Measurements from ENCODE around the gene HMGN1.
A peak's percentile ranks its signal among the peaks of the same experiment; 100 is the strongest.

Gene HMGN1

GRCh38 chr21:39388038-39388810 lies 39.3 kb upstream of the HMGN1 start:
- Histone ChIP-seq H3K4me1 (ENCODE audit: control insufficient read depth in 1 of 2, insufficient read depth in 1 of 2, low read depth in 1 of 2, low read length in 1 of 2) (peaks cover 30 to 36% of the 10 kb centered on the region in 2 experiments), H3K4me3 (ENCODE audit: low read depth in 1 of 2, low read length in 1 of 2) (peak overlapping the region; percentile 63 to 67), H3K27me3 (no peaks in the 10 kb centered on the region), H3K36me3 (peaks cover 31% of the 10 kb centered on the region), H3K9me3 (no peaks in the 10 kb centered on the region), H3K27ac (peak overlapping the region; percentile 60)
- peak; percentile 89 for TF ChIP-seq CTCF (IDR thresholded peaks at IDR 0.05)

- Histone ChIP-seq H3K27ac (peak overlapping the region; percentile 60), H3K9me3 (no peaks in the 10 kb centered on the region), H3K4me1 (ENCODE audit: control insufficient read depth in 1 of 2, insufficient read depth in 1 of 2, low read depth in 1 of 2, low read length in 1 of 2) (peaks cover 30 to 36% of the 10 kb centered on the region in 2 experiments), H3K4me3 (ENCODE audit: low read depth in 1 of 2, low read length in 1 of 2) (peak overlapping the region; percentile 63 to 67), H3K36me3 (peaks cover 25% of the 10 kb centered on the region), H3K27me3 (no peaks in the 10 kb centered on the region)
- no peak for TF ChIP-seq CTCF (IDR thresholded peaks at IDR 0.05)
These were observed 38.7 kb upstream of the HMGN1 start for GRCh38 chr21:39387461-39388037.

GRCh38 chr21:39386899-39387298 lies 38.0 kb upstream of the HMGN1 start:
- Histone ChIP-seq H3K27ac (peak overlapping the region; percentile 60), H3K36me3 (peaks cover 18% of the 10 kb centered on the region), H3K27me3 (no peaks in the 10 kb centered on the region), H3K4me3 (ENCODE audit: low read depth in 1 of 2, low read length in 1 of 2) (no peak overlapping the region), H3K4me1 (ENCODE audit: control insufficient read depth in 1 of 2, insufficient read depth in 1 of 2, low read depth in 1 of 2, low read length in 1 of 2) (peaks cover 30 to 36% of the 10 kb centered on the region in 2 experiments), H3K9me3 (no peaks in the 10 kb centered on the region)
- TF ChIP-seq CTCF (IDR thresholded peaks at IDR 0.05), result no peak

GRCh38 chr21:39386194-39386593 lies 37.3 kb upstream of the HMGN1 start:
- Histone ChIP-seq H3K27me3 (no peaks in the 10 kb centered on the region), H3K4me3 (ENCODE audit: low read depth in 1 of 2, low read length in 1 of 2) (peak overlapping the region; percentile 38 to 52), H3K27ac (peak overlapping the region; percentile 39), H3K4me1 (ENCODE audit: control insufficient read depth in 1 of 2, insufficient read depth in 1 of 2, low read depth in 1 of 2, low read length in 1 of 2) (peaks cover 36 to 40% of the 10 kb centered on the region in 2 experiments), H3K9me3 (no peaks in the 10 kb centered on the region), H3K36me3 (peaks cover 11% of the 10 kb centered on the region)
- TF ChIP-seq CTCF (IDR thresholded peaks at IDR 0.05), result no peak

GRCh38 chr21:39385299-39386145 lies 36.6 kb upstream of the HMGN1 start:
- H3K27ac ChIP-seq, result peak overlapping the region; percentile 39
- H3K36me3 ChIP-seq, result peaks cover 8% of the 10 kb centered on the region
- no peaks in the 10 kb centered on the region for H3K27me3 ChIP-seq
- H3K4me1 ChIP-seq (ENCODE audit: control insufficient read depth in 1 of 2, insufficient read depth in 1 of 2, low read depth in 1 of 2, low read length in 1 of 2), result peaks cover 43 to 47% of the 10 kb centered on the region in 2 experiments
- no peak for TF ChIP-seq CTCF (IDR thresholded peaks at IDR 0.05)
- no peaks in the 10 kb centered on the region for H3K9me3 ChIP-seq
- H3K4me3 ChIP-seq (ENCODE audit: low read depth in 1 of 2, low read length in 1 of 2), result peak overlapping the region; percentile 38 to 52
